OCI-LY7 (cell line): ENCODE results near the gene AGPAT2. TPM values are rescaled to one million over a fixed set of nuclear protein-coding genes. Genes with fewer than 3 reads are reported as not detected.
A peak's percentile ranks its signal among the peaks of the same experiment; 100 is the strongest.

Experiments
- BruUV-seq: library from RNA; stranded (reverse); fragments of 400-500 nt; replicated peaks from 2 replicates; lab custom pipeline; 2021; lab: Mats Ljungman, UMichigan
- CTCF ChIA-PET: fragments of 300-600 bp; sonication (Branson Sonifier 250); formaldehyde crosslinking; loops from one replicate; lab custom pipeline; 2022; ENCODE audit warnings: antibody characterized with exemption; ENCODE audit not compliant: unreplicated experiment; lab: Charles Lee
- POLR2A ChIA-PET: fragments of 300-600 bp; sonication (Branson Sonifier 250); formaldehyde crosslinking; loops from one replicate; lab custom pipeline; 2022; ENCODE audit warnings: antibody characterized with exemption; lab: Charles Lee
- DNase-seq: peaks from one replicate; pipeline ENCODE4 v3.0.0-alpha.2; 2015; ENCODE audit warnings: low spot score
- H2AFZ ChIP-seq: fragments of 200-600 bp; sonication (generic), shearing (Covaris generic); 2 replicates; pipeline ENCODE4 v1.6.1; 2014; ENCODE audit warnings: mild to moderate bottlenecking, antibody characterized with exemption, low read length, moderate library complexity
- H3K27ac ChIP-seq: fragments of 200-600 bp; sonication (generic); 2 replicates; pipeline ENCODE4 v1.5.1; 2014; ENCODE audit warnings: mixed run types, low read depth, mild to moderate bottlenecking, moderate library complexity, low read length, inconsistent platforms; ENCODE audit not compliant: poor library complexity, severe bottlenecking
- H3K36me3 ChIP-seq: fragments of 200-600 bp; sonication (generic); 2 replicates; pipeline ENCODE4 v1.6.1; 2014; ENCODE audit warnings: mild to moderate bottlenecking, antibody characterized with exemption, low read length, moderate library complexity, mixed read lengths; ENCODE audit not compliant: insufficient read depth
- H3K4me1 ChIP-seq: fragments of 200-600 bp; sonication (generic); 2 replicates; pipeline ENCODE4 v1.5.1; 2014; ENCODE audit warnings: mild to moderate bottlenecking, low read length; ENCODE audit not compliant: insufficient read depth, poor library complexity, severe bottlenecking
- H3K4me2 ChIP-seq: fragments of 200-600 bp; sonication (generic); 2 replicates; pipeline ENCODE4 v1.6.1; 2014; ENCODE audit warnings: mild to moderate bottlenecking, low read length
- H3K4me3 ChIP-seq: fragments of 200-600 bp; sonication (generic); 2 replicates; pipeline ENCODE4 v1.5.1; 2014; ENCODE audit warnings: mild to moderate bottlenecking, low read depth, low read length; ENCODE audit not compliant: poor library complexity, severe bottlenecking
- H3K79me2 ChIP-seq: fragments of 200-600 bp; sonication (generic); 2 replicates; pipeline ENCODE4 v1.6.1; 2016; ENCODE audit warnings: low read depth, mild to moderate bottlenecking, low read length, moderate library complexity, mixed read lengths; ENCODE audit not compliant: insufficient read depth
- H3K9me2 ChIP-seq: fragments of 200-600 bp; sonication (generic); 2 replicates; pipeline ENCODE4 v1.6.1; 2016; ENCODE audit warnings: mild to moderate bottlenecking, low read length, mixed read lengths; ENCODE audit not compliant: insufficient read depth
- H3K9me3 ChIP-seq: fragments of 200-600 bp; sonication (generic); 2 replicates; pipeline ENCODE4 v1.6.1; 2014; ENCODE audit warnings: mild to moderate bottlenecking, mixed run types, low read length, mixed read lengths
- H4K20me1 ChIP-seq: fragments of 200-600 bp; sonication (generic); 2 replicates; pipeline ENCODE4 v1.6.1; 2014; ENCODE audit warnings: mild to moderate bottlenecking, antibody characterized with exemption, low read length, moderate library complexity, mixed read lengths; ENCODE audit not compliant: insufficient read depth
- CTCF ChIP-seq: fragments of 200-600 bp; sonication (generic); conservative IDR thresholded peaks from 2 replicates; pipeline ENCODE4 v1.5.1; 2014; ENCODE audit warnings: mild to moderate bottlenecking, antibody characterized with exemption, low read length, moderate library complexity, mixed read lengths
- EZH2phosphoT487 ChIP-seq: fragments of 200-600 bp; sonication (generic); IDR thresholded peaks from 2 replicates; pipeline ENCODE4 v1.6.1; 2018; ENCODE audit warnings: low read depth, borderline replicate concordance, mild to moderate bottlenecking, mixed run types, antibody characterized with exemption, low read length, moderate library complexity, mixed read lengths
- intact Hi-C: fragments of 100-400 bp; cut with micrococcal nuclease; formaldehyde crosslinking; loops from one replicate; pipeline ENCODE4 v1.10.0; 2022; ENCODE audit not compliant: unreplicated experiment
- total RNA-seq, 2 experiments: library from RNA; depleted of rRNA in 1 of 2; stranded (reverse); fragments of >200 nt in 1 of 2; shearing (Covaris generic) in 1 of 2; gene quantifications; 2 replicates each; pipeline ENCODE4 v1.2.3, GENCODE V29; 2014 to 2022

Gene AGPAT2
- total RNA-seq, 2 experiments from 2014 or later: 18.3 to 20.8 TPM

DNA sequence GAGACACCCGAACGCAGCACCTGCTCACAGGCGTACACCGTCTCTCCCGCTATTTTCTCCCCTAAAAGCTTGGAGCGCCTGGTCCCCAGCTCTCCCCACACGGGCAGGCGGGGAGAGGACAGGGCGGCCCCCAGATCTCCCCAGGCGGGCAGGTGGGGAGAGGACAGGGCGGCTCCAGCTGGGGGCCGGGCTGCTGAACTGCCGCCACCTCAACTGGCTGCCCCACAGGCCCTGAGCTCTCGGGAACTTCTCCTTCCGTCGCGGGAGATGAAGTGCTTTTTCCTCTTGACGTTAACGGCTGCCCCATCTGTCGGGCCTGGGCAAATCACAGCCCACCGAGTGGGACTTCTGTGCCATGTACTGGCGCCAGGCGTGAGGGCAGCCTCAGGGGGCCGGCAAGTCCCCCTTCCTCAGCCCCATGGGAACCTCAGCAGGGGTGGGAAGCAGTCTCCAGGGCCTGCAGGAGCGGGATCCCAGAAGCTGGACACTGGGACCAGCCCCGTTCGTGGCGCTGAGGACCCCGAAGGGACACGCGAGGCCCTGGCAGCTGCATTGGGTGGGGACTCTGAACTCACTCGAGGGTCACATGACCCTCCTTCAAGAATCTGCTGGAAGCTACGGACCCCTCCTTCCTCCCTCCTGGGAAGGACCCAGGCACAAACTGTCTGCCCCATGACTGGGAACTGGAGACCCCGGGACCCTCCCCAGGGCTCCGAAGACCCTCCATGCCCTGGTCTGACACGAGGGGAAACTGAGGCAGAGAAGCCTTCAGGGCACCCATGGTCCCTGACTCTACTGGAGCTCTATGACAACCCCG is 30.3 kb downstream of the AGPAT2 start:
- POLR2A ChIA-PET: no interaction called here
- Histone ChIP-seq H3K4me2 (no peak overlapping the region), H4K20me1 (no peaks in the 10 kb centered on the region), H3K9me3 (no peaks in the 10 kb centered on the region), H2AFZ (no peak overlapping the region), H3K27ac (no peak overlapping the region), H3K4me3 (no peak overlapping the region), H3K36me3 (no peaks in the 10 kb centered on the region), H3K4me1 (peaks cover 8% of the 10 kb centered on the region), H3K9me2 (no peaks in the 10 kb centered on the region), H3K79me2 (no peaks in the 10 kb centered on the region)
- CTCF ChIA-PET: no interaction called here
- DNase-seq: no peak
- BruUV-seq: no TSS peak
- no peak for TF ChIP-seq EZH2phosphoT487
- TF ChIP-seq CTCF: no peak
- intact Hi-C loops: no loop called here

DNA sequence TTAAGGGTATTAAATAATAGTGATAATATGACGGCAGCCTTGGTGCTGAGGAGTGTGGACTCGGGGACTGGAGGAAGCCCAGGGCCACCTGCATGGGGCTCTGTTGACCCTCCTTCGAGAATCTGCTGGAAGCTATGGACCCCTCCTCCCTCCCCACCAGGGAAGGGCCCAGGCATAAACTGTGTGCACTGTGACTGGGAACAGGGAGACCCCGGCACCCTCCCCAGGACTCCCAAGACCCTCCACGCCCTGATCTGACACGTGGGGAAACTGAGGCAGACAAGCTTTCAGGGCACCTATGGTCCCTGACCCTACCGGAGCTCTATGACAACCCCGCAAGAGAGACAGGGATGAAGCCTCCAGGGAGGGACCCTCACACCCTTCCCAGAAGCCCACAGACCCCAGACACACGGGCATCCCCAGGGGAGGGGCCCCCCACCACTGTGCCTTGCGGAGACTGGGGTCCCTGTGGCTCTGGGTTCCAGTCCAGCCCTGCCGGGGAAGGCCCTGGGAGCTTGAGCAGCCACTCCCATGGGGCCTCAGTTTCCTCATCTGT is 31.0 kb downstream of the AGPAT2 start:
- ChIA-PET CTCF (no interaction called here), POLR2A (no interaction called here)
- Histone ChIP-seq H3K4me2 (peak overlapping the region; percentile 28), H4K20me1 (no peaks in the 10 kb centered on the region), H3K36me3 (no peaks in the 10 kb centered on the region), H2AFZ (no peak overlapping the region), H3K4me3 (no peak overlapping the region), H3K4me1 (peaks cover 8% of the 10 kb centered on the region), H3K27ac (no peak overlapping the region), H3K9me3 (no peaks in the 10 kb centered on the region), H3K9me2 (no peaks in the 10 kb centered on the region), H3K79me2 (no peaks in the 10 kb centered on the region)
- TF ChIP-seq EZH2phosphoT487 (no peak), CTCF (no peak)
- intact Hi-C loops: no loop called here
- no TSS peak for BruUV-seq
- no peak for DNase-seq
